MCF 10A (cell line): Measurements from ENCODE around the gene INSM1. TPM values are rescaled to one million over a fixed set of nuclear protein-coding genes. Genes with fewer than 3 reads are reported as not detected.

Experiments
- BruUV-seq: library from RNA; stranded (reverse); fragments of 400-500 nt; replicated peaks from 2 replicates; lab custom pipeline; 2021; lab: Mats Ljungman, UMichigan
- CTCF ChIA-PET: fragments of 300-600 bp; sonication (Branson Sonifier 250); formaldehyde crosslinking; extraction: SDS; loops from one replicate; lab custom pipeline; 2021; ENCODE audit warnings: antibody characterized with exemption, inconsistent platforms; lab: Yijun Ruan, JAX
- POLR2A ChIA-PET: fragments of 300-600, 350-650 bp; sonication (Branson Sonifier 250); formaldehyde crosslinking; extraction: SDS; loops from one replicate; lab custom pipeline; 2020; ENCODE audit warnings: antibody characterized with exemption, inconsistent platforms; lab: Yijun Ruan, JAX
- DNase-seq: peaks from one replicate; pipeline ENCODE4 v3.0.0-alpha.2; 2018; ENCODE audit not compliant: unreplicated experiment
- H3K27ac Mint-ChIP-seq: one replicate; pipeline ENCODE4 v1.8.0; 2022; ENCODE audit warnings: mild to moderate bottlenecking, low read depth, mixed read lengths; ENCODE audit not compliant: unreplicated experiment
- H3K27me3 Mint-ChIP-seq: one replicate; pipeline ENCODE4 v1.8.0; 2022; ENCODE audit warnings: mixed read lengths; ENCODE audit not compliant: insufficient read depth, unreplicated experiment
- H3K36me3 Mint-ChIP-seq: one replicate; pipeline ENCODE4 v1.8.0; 2022; ENCODE audit warnings: mild to moderate bottlenecking, moderate library complexity, mixed read lengths; ENCODE audit not compliant: insufficient read depth, unreplicated experiment
- H3K4me1 Mint-ChIP-seq: one replicate; pipeline ENCODE4 v1.8.0; 2022; ENCODE audit warnings: mixed read lengths; ENCODE audit not compliant: insufficient read depth, unreplicated experiment
- H3K4me3 Mint-ChIP-seq: one replicate; pipeline ENCODE4 v1.8.0; 2022; ENCODE audit warnings: mild to moderate bottlenecking, moderate library complexity, mixed read lengths; ENCODE audit not compliant: unreplicated experiment
- H3K9me3 Mint-ChIP-seq: one replicate; pipeline ENCODE4 v1.8.0; 2022; ENCODE audit warnings: mixed read lengths; ENCODE audit not compliant: unreplicated experiment
- CTCF ChIP-seq: fragments of 200-600 bp; IDR thresholded peaks from one replicate; pipeline ENCODE4 v1.8.0; 2022; ENCODE audit warnings: antibody characterized with exemption, mild to moderate bottlenecking; ENCODE audit not compliant: unreplicated experiment
- intact Hi-C: fragments of 100-400 bp; cut with micrococcal nuclease; formaldehyde crosslinking; loops from 2 replicates; pipeline ENCODE4 v1.14.1; 2022
- total RNA-seq: library from RNA; stranded (reverse); gene quantifications from 2 replicates; pipeline ENCODE4 v1.2.3, GENCODE V29; 2022

Gene INSM1
- total RNA-seq, 1 experiment from 2014 or later, result not detected

- ChIA-PET CTCF (interaction anchor here (1.0 to 1.1 kb wide), 2 partner anchors 24 to 27 kb away, joined by 3 read pairs; no protein-coding TSS in a partner anchor), POLR2A (interaction anchor here (0.9 to 1.4 kb wide), 2 partner anchors 10 to 18 kb away, joined by 3 read pairs; no protein-coding TSS in a partner anchor)
- no peak overlapping the region for H3K4me3 Mint-ChIP-seq
- no peaks in the 10 kb centered on the region for H3K9me3 Mint-ChIP-seq
- H3K36me3 Mint-ChIP-seq, result peaks cover 17% of the 10 kb centered on the region
- DNase-seq, result no peak
- no peak for TF ChIP-seq CTCF
- H3K4me1 Mint-ChIP-seq, result no peaks in the 10 kb centered on the region
- no TSS peak for BruUV-seq
- no peaks in the 10 kb centered on the region for H3K27me3 Mint-ChIP-seq
- intact Hi-C loops, result no loop called here
- no peak overlapping the region for H3K27ac Mint-ChIP-seq
Observed at GRCh38 chr20:20395903-20396568, 28.1 kb downstream of the INSM1 start.

GRCh38 chr20:20396794-20397193 is 28.9 kb downstream of the INSM1 start:
- intact Hi-C loops, result no loop called here
- CTCF ChIA-PET, result no interaction called here

GRCh38 chr20:20398123-20398522 is 30.2 kb downstream of the INSM1 start:
- POLR2A ChIA-PET, result no interaction called here
- no peaks in the 10 kb centered on the region for H3K4me1 Mint-ChIP-seq

More at GRCh38 chr20:20396794-20397193, 28.9 kb downstream of the INSM1 start:
- DNase-seq, result no peak
- POLR2A ChIA-PET, result interaction anchor here (0.6 to 1.4 kb wide), 3 partner anchors 10 to 141 kb away, joined by 3 read pairs; no protein-coding TSS in a partner anchor
- H3K4me1 Mint-ChIP-seq, result no peaks in the 10 kb centered on the region
- TF ChIP-seq CTCF, result no peak
- no peak overlapping the region for H3K27ac Mint-ChIP-seq
- H3K36me3 Mint-ChIP-seq, result peaks cover 14% of the 10 kb centered on the region
- BruUV-seq, result no TSS peak
- H3K9me3 Mint-ChIP-seq, result no peaks in the 10 kb centered on the region
- no peaks in the 10 kb centered on the region for H3K27me3 Mint-ChIP-seq
- no peak overlapping the region for H3K4me3 Mint-ChIP-seq

More at GRCh38 chr20:20398123-20398522, 30.2 kb downstream of the INSM1 start:
- TF ChIP-seq CTCF, result no peak
- CTCF ChIA-PET, result interaction anchor here (0.6 to 0.8 kb wide), 2 partner anchors 176 to 196 kb away, joined by 3 to 4 read pairs; no protein-coding TSS in a partner anchor
- Mint-ChIP-seq H3K36me3 (peaks cover 11% of the 10 kb centered on the region), H3K4me3 (no peak overlapping the region), H3K27ac (no peak overlapping the region), H3K27me3 (no peaks in the 10 kb centered on the region), H3K9me3 (no peaks in the 10 kb centered on the region)
- no peak for DNase-seq
- no TSS peak for BruUV-seq
- intact Hi-C loops, result no loop called here
